NCI-H1417 treated with DMSO at 0.1 percent for 48 hours (cell line): ENCODE results near the gene ABCC11.

Source experiments
- DNase-seq: peaks from one replicate; lab custom pipeline; 2025; lab: John Stamatoyannopoulos, UW

Gene ABCC11

DNA sequence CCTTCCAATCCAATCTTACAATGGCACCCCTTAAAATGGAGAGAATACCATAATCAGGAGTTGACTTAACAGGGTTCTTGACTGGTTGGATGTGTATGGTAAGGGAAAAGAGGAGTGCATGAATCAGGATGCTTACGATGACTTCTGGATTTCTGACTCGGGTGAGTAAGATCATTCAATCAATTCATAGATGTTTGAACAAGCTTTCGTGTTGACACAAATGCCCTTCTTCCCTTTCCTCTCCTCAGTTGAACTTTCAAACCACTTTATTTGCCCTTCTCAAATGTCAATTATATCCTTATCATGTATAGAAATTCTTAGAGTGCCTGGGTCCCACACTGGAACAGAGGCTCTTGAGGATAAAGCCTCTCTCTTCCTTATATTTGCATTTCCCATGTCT is 117.4 kb downstream of the ABCC11 start:
- DNase-seq, result no peak

- no peak for DNase-seq
Measured at GRCh38 chr16:48128769-48129168, 118.6 kb downstream of the ABCC11 start.

GRCh38 chr16:48126801-48127644 is 120.3 kb downstream of the ABCC11 start:
- DNase-seq, result no peak

- DNase-seq, result no peak
Measured at GRCh38 chr16:48125888-48126287, 121.5 kb downstream of the ABCC11 start.

DNA sequence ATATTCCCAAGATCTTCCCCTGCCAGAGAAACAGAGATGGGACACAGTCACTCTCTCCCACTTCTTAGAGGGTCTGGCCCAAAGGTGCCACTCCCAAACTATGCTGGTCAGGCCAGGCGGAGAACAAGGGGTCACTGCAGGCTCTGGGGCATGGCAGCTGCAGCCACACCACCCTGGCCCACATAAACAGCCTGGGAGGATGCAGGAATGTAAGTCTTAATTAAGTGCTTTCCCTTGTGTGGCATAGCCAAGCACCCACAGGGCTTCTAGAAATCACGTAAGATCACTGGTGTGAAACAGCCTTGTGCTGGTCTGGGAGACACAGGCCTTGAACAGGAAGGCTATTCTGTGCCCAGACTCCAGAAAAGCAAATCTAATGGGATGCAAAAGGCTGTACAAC is 123.1 kb downstream of the ABCC11 start:
- no peak for DNase-seq

- DNase-seq, result no peak
Measured at GRCh38 chr16:48123104-48123788, 124.1 kb downstream of the ABCC11 start.

- no peak for DNase-seq
Measured at GRCh38 chr16:48121276-48121675, 126.1 kb downstream of the ABCC11 start.

DNA sequence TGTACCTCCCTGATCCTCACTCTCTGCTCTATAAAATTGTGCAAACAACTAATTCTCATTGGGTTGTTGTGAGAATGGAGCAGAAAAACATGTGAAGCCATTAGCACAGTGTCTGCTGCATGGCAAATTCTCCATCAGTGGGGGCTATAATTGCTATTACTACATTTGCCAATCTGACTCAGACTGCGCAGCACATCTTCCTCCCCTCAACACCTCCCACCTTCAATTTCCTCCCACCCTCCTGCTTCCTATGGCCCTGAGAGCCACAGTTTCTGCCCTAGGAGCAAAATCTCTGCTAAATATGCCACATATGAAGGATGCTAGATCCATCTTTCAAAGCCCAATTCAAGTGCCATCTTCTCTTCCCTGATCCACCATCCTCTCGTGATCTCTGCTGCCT is 128.5 kb downstream of the ABCC11 start:
- no peak for DNase-seq

- DNase-seq, result no peak
Measured at GRCh38 chr16:48117217-48118105, 129.9 kb downstream of the ABCC11 start.
